ENCODE data around the gene PARP4.
A peak's percentile ranks its signal among the peaks of the same experiment; 100 is the strongest.
"Not testable (repeated sequence)": the region's sequence is repeated elsewhere in the genome, so short reads cannot be mapped to it uniquely, and the experiment has no call there.

The PARP4 gene

DNA sequence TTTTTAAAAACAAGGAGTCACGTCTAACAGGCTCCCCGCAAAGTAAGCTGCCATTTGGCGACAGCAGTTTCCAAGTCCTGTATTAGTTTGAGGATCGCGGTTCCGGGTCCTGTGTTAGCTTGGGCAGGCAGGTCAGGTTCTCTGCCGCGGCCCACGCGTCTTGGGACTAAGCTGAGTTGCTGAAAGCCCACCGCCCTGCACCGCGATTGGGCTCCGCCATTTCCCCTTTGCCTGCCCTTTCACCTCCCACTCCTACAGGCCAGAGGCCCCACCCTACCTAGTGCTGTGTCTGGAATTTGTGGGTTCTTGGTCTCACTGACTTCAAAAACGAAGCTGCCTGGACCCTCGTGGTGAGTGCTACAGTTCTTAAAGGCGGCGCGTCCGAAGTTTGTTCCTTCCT lies 6.8 kb downstream of the PARP4 start:
- no peak for DNase-seq

DNA sequence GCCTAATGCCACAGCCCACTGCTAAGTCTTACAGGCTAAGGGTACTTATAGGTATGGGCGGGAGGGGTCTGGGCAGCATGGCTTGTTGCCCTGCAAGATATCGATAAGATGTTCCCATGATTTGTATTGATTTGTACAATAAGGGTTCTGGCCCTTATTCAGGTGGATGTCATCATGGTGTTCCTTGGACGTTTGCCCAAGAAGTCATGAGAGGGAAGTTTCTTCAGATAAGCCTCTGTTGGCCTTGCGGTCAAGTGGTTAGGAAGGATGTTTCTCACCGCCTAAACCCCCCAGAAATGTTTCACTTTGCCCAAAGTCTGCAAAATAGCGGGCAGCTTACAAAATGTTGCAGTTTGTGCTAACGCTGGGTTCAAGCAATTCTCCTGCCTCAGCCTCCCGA lies 7.3 kb downstream of the PARP4 start:
- no peak for DNase-seq

DNA sequence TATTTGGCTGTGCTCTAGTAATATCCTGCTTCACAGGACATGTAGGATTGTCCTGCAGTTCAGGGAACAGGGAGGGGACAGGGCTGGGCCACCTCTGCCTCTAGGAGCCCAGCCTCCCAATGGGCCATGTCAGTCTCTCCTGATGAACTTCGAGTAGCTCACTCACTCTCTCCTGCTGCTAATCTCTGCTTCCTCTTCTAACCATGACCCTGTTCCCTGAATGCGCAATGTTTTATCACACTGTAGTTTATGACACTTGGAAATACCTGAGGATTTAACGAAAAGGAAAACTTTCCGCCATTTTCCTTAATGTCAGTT lies 9.2 kb downstream of the PARP4 start:
- DNase-seq = no peak

DNA sequence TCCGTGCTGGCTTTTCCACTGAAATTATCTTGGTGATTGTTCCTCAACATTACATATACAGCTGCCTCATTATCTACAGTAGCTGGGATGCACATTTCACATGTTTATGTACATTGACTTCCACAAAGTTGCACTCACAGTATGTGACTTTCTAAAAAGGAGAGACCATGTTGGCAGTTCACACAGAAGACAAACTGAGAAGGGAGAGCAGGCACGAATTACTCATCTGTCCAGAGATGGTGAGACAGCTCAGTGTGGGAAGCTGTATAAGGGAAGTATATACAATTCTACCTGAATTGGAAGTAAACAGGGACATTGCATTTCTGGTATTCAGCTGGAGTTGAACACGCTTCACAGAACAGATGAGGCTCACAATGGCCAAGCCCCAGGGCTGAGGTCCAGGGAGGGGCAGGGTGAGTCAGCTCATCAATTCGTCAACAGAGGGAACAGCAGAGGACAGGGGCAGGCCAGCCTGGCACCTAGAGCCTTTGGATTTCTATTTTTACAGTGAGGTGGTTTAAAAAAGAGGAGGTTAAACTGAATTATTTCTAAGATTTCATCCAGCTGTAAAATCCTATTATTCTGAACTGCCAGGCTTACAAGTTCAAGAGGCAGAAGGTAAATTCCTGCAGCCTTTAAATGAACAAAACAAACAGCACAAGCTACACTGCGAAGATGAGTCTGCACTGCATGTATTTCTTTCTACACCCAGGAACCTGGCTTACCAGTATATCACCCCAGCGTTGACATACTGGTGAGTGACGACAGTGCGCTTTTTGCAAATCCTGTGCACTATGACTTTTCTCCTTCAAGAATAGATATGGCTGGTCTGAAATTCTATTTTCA lies 9.8 kb downstream of the PARP4 start:
- peak; percentile 75 for DNase-seq

DNA sequence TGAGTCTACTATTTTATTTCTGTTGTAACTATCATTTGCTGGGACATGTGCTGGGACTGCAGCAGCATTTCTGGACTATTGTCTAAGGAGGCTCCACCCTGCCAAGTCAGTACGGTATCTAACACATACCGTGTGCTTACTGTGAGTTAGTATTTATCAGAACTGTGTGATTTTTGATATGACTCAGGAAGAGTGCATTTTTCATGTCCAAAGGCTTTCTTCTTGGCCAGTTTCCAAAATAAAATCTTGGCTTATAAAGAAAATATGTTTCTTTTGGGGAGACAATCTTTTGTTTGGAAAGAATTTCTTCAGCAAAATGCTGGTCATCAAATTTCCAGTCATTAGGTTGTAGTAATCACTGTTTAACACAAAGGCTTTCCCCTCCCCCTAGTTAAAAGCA lies 11.6 kb downstream of the PARP4 start:
- peak; percentile 66 for DNase-seq

DNA sequence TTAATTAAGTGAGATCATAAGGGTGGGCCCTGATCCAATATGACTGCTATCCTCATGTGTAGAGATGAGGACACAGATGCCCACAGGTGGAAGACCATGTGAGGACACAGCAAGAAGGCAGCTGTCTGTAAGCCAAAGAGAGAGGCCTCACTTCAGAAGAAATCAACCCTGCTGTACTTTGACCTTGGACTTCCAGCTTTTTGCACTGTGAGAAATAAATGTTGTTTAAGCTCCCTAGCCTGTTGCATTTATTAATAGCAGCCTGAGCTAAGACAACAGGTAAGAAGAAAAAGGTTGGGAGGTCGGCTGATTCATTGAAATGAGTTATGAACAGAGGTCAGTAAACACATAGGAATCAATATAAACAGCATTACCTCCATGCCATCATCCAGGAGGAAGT lies 14.8 kb downstream of the PARP4 start:
- DNase-seq = no peak

GRCh38 chr13:24496295-24496694 lies 16.3 kb downstream of the PARP4 start:
- peak; percentile 45 for DNase-seq

DNA sequence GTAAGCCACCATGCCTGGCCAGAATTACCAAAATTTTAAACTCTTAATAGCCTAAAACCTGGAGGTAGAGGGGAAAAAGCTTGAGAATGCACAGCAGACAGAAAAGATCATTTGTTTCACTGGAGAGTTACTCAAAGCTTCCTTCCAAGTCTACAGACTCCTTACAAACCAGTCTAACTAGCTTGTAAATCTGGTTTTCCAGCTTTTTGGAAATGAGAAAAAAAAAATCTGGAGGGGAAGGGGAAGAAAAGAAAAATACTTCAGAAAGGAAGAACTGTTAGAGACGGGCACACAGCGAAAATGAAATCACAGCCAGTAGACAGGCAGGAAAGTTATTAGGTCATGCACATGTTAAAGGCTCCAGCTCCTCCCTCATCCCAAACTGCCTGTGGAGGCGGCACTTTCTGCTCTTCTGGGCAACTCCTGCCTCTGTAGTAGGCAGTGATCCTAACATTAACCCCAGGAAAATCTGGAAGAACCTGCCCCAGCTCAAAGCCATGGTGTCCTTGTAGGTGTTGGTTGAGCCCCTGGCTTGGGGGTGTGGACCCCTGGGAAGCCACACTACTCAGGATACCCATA lies 17.3 kb downstream of the PARP4 start:
- DNase-seq = no peak

DNA sequence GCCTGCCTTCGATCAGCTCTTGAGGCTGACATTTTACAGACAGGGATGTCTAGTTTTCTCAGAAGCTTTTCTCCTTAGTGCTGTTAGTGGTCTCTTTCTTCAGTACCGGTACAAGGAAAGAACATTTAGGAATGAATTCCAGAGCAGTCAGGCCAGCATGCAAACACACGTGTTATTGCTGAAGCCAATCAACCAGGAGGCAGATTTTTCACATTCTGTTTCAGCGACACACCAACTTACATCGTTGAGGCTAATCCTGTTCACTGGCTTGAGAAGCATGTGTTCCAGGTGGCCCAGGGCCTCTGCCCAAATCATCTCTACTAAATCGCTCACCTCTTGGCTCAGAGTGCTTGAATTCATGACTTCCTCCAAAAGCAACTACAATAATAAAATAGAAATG lies 19.2 kb downstream of the PARP4 start:
- DNase-seq = no peak

- no peak for DNase-seq
Measured at GRCh38 chr13:24491845-24492244, 20.7 kb downstream of the PARP4 start.

DNA sequence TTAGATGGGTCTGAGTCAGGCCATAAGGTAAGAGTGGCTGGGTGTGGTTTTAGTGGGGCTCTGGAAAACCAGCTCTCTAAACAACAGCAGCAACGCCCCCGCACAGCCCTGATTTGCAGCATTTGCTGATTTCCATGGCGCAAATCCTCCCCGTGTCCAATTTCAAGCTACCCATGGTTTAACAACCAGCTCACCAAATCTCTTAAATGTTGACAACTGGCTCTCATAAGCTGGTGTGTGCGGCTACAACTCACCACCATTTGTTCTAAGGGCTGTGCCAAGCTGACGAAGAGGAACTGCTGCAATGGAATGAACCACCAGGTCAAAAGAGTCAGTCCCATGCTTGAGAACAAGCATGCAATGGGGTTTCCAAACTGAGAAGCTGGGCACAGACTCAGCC lies 22.9 kb downstream of the PARP4 start:
- no peak for DNase-seq

DNA sequence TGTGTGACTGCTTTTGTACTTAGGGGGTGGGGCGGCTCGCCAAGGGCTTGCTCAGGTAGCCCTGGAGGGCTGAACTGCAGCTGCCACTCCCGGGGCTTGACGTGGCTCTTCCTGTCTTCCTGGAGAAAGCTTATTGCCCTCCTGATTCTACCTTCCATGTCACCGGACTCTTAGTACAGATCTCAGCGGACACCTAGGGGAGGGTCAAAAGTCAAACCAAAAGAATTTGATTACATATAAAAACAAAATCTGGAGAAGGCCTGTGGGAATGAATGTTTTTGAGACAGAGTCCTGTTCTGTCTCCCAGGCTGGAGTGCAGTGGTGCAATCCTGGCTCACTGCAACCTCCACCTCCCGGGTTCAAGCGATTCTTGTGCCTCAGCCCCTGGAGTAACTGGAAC lies 24.5 kb downstream of the PARP4 start:
- DNase-seq = not testable (repeated sequence)

GRCh38 chr13:24486017-24486657 lies 26.4 kb downstream of the PARP4 start:
- DNase-seq = not testable (repeated sequence)

- no peak for DNase-seq
Measured at GRCh38 chr13:24473686-24474085, 38.9 kb downstream of the PARP4 start.

DNA sequence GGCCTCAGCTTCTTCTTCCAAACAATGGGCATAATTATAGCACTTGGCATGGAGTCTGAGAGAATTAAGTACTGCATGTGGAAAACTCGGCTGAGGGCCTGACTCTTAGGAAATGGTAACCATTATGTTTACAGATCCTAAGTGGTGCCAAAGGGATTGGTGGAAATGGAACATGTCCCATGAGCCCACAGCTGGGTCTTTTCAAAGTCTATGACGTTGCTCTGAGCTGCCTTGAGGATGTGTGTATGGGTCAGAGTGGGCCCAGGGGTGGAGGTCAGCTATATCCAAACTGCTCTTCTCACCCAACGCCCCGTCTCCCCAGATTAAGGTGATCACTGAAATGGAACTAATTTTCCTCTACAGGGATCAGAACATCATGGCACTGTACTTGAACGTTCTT lies 40.4 kb downstream of the PARP4 start:
- DNase-seq = not testable (repeated sequence)

GRCh38 chr13:24463078-24463477 lies 49.5 kb downstream of the PARP4 start:
- no peak for DNase-seq

DNA sequence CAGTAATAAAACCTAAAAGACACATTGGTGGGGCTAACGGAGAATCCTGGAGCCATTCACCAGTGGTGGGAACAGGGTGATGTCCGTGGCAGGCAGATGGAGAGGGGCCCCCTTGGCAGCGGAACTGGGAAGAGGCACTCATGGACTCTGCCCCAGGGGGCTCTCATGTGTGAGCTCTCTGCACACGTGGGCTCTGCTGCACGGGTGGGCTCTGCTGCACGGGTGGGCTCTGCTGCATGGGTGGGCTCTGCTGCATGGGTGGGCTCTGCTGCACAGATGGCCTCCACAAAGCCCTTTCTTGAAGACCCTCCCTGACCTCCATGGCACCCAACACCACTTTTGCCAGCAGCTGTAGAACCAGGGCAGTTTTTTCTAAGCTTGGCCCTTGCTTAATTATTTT lies 52.3 kb downstream of the PARP4 start:
- DNase-seq = no peak

DNA sequence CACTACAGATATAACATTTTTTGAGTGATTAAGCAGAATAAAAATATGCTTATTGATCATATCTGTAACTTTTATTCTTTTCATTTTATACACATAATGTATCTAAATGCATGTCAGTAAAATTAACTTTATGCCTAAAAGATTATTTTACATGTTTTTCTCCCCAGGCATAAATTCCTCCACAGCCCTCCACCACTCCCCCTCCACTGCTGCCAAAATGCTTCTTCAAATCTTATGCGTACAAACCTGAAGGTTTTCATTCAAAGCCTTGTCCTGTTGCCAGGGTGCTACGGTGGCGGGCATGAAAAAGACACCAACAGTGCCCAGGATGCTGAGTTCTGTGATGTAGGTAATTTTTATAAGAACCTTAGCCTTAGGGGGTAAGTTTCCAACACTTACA lies 52.9 kb downstream of the PARP4 start:
- DNase-seq = no peak

DNA sequence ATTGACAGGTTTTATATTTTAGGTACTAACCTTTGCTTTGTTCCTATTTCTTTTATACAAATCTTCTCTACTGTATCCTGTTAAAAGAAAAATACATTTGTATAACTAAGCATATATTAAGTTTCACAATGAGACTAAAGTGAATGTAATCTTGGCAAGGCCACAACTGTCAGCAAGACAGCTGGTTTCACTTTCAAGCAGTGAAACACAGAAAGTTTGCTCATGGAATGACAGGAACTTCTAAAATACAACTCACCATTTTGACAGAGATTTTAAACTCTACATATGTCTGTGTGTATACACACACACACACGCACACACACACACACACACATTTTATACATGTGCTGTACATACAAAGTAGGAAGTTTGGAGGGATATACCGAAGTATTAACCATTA lies 53.3 kb downstream of the PARP4 start:
- peak; percentile 39 for DNase-seq

DNA sequence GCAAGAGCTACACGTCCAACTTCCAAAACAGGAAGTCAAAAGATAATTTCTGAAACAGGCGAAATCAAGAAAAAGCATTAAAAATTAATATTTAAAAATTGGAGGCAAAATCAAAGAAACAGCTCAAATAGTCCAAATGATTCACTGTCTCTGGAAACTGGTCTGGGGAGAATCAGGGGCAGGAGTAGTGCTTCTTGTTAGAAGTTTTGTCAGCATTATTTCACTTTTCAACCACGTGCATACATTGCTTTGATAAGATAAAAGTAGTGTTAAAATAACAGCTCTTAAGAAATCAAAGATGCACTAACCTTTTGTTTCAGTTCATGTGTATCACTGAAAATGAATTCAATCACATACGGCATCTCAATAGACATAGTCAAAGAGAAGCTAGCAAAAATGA lies 53.8 kb downstream of the PARP4 start:
- no peak for DNase-seq

DNA sequence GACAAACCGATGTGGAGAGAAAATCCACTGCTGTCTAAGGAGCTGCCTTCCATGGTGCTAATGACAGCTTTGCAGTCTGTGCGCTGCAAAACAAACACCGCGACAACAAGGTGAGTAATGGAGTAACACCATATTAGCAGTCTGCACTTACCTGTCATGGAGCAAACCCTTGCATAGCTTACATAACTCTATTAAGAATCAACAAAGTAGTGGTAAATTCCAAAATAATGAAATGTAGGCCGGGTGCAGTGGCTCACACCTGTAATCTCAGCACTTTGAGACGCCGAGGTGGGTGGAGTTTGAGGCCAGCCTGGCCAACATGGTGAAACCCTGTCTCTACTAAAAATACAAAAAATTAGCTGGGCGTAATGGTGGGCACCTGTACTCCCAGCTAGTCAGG lies 56.2 kb downstream of the PARP4 start:
- no peak for DNase-seq

GRCh38 chr13:24454056-24454455 lies 58.5 kb downstream of the PARP4 start:
- DNase-seq = no peak

- no peak for DNase-seq
Measured at GRCh38 chr13:24452044-24452443, 60.5 kb downstream of the PARP4 start.

- DNase-seq = no peak
Measured at GRCh38 chr13:24450530-24450929, 62.0 kb downstream of the PARP4 start.

All from EL (cell line).